Measurements from ENCODE around the gene OR5M3.

OR5M3 gene

GRCh38 chr11:56473252-56473651 is at the start of gene OR5M3:
Gene OR5M3 (minus strand): TSS chr11:56473352. CDS start chr11:56470497, 2,855 bp downstream.
- ATAC-seq: no peak
- Mint-ChIP-seq H3K27ac (no peak within 1 kb of the TSS), H3K9me3 (no peaks in the 10 kb centered on the region), H3K4me3 (no peak within 1 kb of the TSS), H3K36me3 (no peaks in the 10 kb centered on the region), H3K4me1 (no peaks in the 10 kb centered on the region)
- DNase-seq (ENCODE audit: low spot score in 2 of 2): no peak

DNA sequence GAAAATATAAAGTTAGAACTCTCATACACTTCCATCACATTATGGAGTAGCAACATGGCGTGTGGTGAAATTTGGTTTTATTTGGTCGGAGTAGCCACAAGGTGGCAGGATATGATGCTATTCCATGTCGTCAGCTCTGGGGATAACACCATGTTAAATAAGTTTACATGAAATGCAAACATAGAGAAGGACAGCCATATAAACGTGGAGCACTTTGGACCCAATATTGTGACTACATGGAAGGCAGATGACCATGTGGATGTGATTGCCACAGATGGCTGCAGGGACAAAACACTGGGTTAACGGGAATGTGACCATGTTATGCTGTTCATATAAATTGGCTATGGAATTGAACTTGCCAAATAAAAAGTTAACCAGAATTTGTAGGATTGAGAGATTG is 48.9 kb upstream of the OR5M3 start:
- ATAC-seq: no peak
- H3K4me3 Mint-ChIP-seq: no peak overlapping the region
- peaks cover 20% of the 10 kb centered on the region for H3K9me3 Mint-ChIP-seq

GRCh38 chr11:56513280-56513679 is 40.1 kb upstream of the OR5M3 start:
- H3K4me3 Mint-ChIP-seq: no peak overlapping the region
- DNase-seq (ENCODE audit: low spot score in 2 of 2): no peak
- peaks cover 22% of the 10 kb centered on the region for H3K9me3 Mint-ChIP-seq
- no peaks in the 10 kb centered on the region for H3K4me1 Mint-ChIP-seq
- no peak for ATAC-seq
- H3K27ac Mint-ChIP-seq: no peak overlapping the region
- H3K36me3 Mint-ChIP-seq: no peaks in the 10 kb centered on the region

More for the DNA sequence above, 48.9 kb upstream of the OR5M3 start:
- H3K4me1 Mint-ChIP-seq: no peaks in the 10 kb centered on the region
- DNase-seq (ENCODE audit: low spot score in 2 of 2): no peak
- H3K36me3 Mint-ChIP-seq: no peaks in the 10 kb centered on the region
- no peak overlapping the region for H3K27ac Mint-ChIP-seq

DNA sequence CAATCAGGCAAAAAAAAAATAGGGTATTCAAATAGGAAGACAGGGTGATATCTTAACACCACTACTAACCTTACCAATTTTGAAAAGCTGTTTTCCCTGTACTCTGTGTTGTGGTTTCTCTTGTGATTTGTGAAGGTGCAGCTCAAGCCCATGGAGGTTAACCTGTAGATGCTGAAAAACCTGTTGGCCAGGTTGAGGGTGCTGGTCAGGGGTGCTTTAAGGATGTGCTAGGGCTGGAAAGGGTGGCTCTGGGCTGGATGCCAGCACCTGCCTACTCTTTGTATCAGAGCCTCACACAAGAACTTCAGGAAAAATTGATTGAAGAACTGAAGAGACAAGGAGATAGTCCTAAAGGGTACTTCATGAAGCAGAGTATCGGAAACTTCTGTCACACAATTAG is 36.3 kb upstream of the OR5M3 start:
- no peak for ATAC-seq
- DNase-seq (ENCODE audit: low spot score in 2 of 2): no peak
- H3K36me3 Mint-ChIP-seq: no peaks in the 10 kb centered on the region
- no peak overlapping the region for H3K27ac Mint-ChIP-seq
- H3K9me3 Mint-ChIP-seq: peaks cover 10% of the 10 kb centered on the region
- H3K4me1 Mint-ChIP-seq: no peaks in the 10 kb centered on the region
- no peak overlapping the region for H3K4me3 Mint-ChIP-seq

DNA sequence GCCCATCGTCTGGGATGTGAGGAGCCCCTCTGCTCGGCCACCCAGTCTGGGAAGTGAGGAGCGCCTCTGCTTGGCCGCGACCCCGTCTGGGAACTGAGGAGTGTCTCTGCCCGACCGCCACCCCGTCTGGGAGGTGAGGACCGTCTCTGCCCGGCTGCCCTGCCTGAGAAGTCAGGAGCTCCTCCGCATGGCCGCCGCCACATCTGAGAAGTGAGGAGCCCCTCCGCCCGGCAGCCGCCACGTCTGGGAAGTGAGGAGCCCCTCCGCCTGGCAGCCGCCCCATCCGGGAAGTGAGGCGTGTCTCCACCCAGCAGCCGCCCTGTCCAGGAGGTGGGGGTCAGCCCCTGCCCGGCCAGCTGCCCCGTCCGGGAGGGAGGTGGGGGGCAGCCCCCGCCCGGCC is 23.9 kb upstream of the OR5M3 start:
- Mint-ChIP-seq H3K4me1 (no peaks in the 10 kb centered on the region), H3K27ac (no peak overlapping the region), H3K4me3 (no peak overlapping the region), H3K9me3 (peaks cover 8% of the 10 kb centered on the region), H3K36me3 (no peaks in the 10 kb centered on the region)
- no peak for DNase-seq (ENCODE audit: low spot score in 2 of 2)
- no peak for ATAC-seq

- H3K4me1 Mint-ChIP-seq: no peaks in the 10 kb centered on the region
- no peak overlapping the region for H3K4me3 Mint-ChIP-seq
- no peaks in the 10 kb centered on the region for H3K36me3 Mint-ChIP-seq
- DNase-seq (ENCODE audit: low spot score in 2 of 2) (no peak), ATAC-seq (no peak)
- no peak overlapping the region for H3K27ac Mint-ChIP-seq
- H3K9me3 Mint-ChIP-seq: peaks cover 12% of the 10 kb centered on the region
These were observed 22.0 kb upstream of the OR5M3 start for GRCh38 chr11:56495117-56495516.

DNA sequence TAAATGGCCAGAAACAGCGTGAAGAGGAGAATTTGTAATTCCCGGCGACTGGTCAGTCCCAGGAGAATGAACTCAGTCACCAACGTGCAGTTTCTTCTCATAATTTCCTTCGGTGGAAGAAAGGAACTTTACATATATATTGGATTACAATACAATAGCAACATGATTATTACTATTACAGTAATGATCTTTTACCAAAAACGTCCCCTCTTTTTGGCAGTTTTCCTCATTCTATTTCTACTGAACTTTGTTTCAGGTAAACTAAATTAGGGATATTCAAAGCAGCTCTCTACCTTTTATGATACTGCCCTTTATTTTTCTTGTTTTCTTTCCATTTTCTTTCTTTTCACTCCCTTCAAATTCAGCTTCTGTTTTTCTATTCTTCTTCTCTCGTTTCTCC is 18.1 kb upstream of the OR5M3 start, which contains the start of gene OR5M8:
Gene OR5M8 (minus strand): TSS at position 101 of the 400 bp plus-strand sequence. CDS start 0 bp downstream, at position 101.
- DNase-seq (ENCODE audit: low spot score in 2 of 2) (no peak), ATAC-seq (no peak)
- peaks cover 11% of the 10 kb centered on the region for H3K9me3 Mint-ChIP-seq
- H3K4me1 Mint-ChIP-seq: no peaks in the 10 kb centered on the region
- no peak within 1 kb of the TSS for H3K4me3 Mint-ChIP-seq
- H3K36me3 Mint-ChIP-seq: no peaks in the 10 kb centered on the region
- no peak within 1 kb of the TSS for H3K27ac Mint-ChIP-seq

GRCh38 chr11:56486801-56487200 is 13.6 kb upstream of the OR5M3 start:
- Mint-ChIP-seq H3K4me3 (no peak overlapping the region), H3K4me1 (no peaks in the 10 kb centered on the region), H3K36me3 (no peaks in the 10 kb centered on the region), H3K27ac (no peak overlapping the region), H3K9me3 (peaks cover 19% of the 10 kb centered on the region)
- ATAC-seq: no peak
- no peak for DNase-seq (ENCODE audit: low spot score in 2 of 2)

DNA sequence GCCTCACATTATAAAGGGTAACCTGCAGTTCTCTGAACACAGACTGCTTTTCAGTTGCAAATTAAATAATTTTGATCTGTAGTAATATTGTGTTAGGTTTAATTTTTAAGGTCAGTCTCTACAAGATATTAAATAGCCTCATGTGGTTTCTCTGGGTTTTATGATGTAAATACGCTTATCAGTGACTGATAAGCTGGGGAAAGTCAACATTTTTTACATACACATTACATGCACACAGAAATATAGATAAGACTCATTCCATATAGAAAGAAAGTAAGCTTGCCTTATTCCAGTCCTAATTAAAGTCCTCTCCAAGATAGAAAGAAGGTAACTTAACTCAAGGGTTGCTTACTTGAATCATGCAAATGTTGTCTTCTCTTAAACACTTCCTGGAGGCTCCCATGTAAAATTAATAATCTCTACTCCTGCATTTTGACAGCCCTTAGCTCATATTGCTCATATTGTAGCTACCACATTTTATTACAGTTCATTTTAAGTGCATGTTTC is 1.6 kb upstream of the OR5M3 start:
- Mint-ChIP-seq H3K36me3 (no peaks in the 10 kb centered on the region), H3K27ac (no peak overlapping the region), H3K9me3 (peaks cover 6% of the 10 kb centered on the region), H3K4me1 (no peaks in the 10 kb centered on the region), H3K4me3 (no peak overlapping the region)
- DNase-seq (ENCODE audit: low spot score in 2 of 2) (no peak), ATAC-seq (no peak)

DNA sequence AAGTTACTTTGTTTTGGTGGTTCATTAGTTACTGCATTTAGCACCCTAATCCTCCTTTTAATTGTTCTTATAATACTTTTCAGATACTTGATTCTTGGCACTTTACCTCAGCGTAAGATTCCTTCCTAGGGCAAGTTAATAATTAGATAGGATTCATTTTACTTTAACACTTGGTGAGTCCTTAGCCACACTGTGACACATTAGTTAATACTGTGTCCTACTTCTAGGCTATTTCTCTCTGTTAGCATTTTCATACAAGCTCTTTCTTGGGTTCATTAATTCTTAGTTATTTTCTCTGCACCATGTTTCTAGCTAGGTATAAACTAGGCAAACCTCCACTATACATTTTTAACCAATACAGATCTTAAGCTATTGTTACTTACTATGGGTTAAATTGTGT is 16.1 kb downstream of the OR5M3 start:
- no peak overlapping the region for H3K27ac Mint-ChIP-seq
- DNase-seq (ENCODE audit: low spot score in 2 of 2) (no peak), ATAC-seq (no peak)
- no peaks in the 10 kb centered on the region for H3K4me1 Mint-ChIP-seq
- peaks cover 8% of the 10 kb centered on the region for H3K9me3 Mint-ChIP-seq
- no peaks in the 10 kb centered on the region for H3K36me3 Mint-ChIP-seq
- H3K4me3 Mint-ChIP-seq: no peak overlapping the region

DNA sequence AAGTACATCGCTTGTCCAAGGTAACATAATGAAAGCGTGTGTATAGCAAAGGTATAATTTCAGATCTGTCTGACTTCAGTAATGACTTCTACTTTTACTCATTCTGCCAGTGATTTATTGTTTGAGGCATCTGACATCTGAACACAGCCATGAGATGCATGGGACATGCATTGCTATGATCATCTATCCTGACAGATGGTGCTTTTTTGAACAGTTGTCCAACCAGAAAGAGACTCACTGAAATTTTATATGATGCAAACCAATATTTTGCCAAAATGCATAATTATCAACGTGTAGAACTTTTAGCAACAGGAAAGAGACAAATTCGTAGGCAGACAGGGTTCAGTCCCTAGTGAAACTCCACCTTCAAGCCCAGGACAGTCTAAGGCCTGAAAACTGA is 19.6 kb downstream of the OR5M3 start:
- Mint-ChIP-seq H3K36me3 (no peaks in the 10 kb centered on the region), H3K27ac (no peak overlapping the region), H3K4me1 (no peaks in the 10 kb centered on the region), H3K9me3 (peaks cover 14% of the 10 kb centered on the region), H3K4me3 (no peak overlapping the region)
- ATAC-seq (no peak), DNase-seq (ENCODE audit: low spot score in 2 of 2) (no peak)

Data from stimulated activated effector memory CD8-positive, alpha-beta T cell treated with anti-CD3 and anti-CD28 coated beads, Interleukin-12 subunit alpha, Interleukin-12 subunit beta, amount 100 ng/mL, for 72 hours (primary cell).